Activated gamma-delta T cell (primary cell): ENCODE measurements around the gene C21orf58.
"Not testable (repeated sequence)": the region's sequence is repeated elsewhere in the genome, so short reads cannot be mapped to it uniquely, and the experiment has no call there.

Source experiments
- DNase-seq: peaks from one replicate; lab custom pipeline; 2025; lab: John Stamatoyannopoulos, UW
- total RNA-seq, 2 donors: gene quantifications; one replicate each; lab custom pipeline; 2026; lab: John Stamatoyannopoulos, UW

C21orf58 gene
- total RNA-seq: 11.6 to 15.0 reads per million in 2 donors

DNA sequence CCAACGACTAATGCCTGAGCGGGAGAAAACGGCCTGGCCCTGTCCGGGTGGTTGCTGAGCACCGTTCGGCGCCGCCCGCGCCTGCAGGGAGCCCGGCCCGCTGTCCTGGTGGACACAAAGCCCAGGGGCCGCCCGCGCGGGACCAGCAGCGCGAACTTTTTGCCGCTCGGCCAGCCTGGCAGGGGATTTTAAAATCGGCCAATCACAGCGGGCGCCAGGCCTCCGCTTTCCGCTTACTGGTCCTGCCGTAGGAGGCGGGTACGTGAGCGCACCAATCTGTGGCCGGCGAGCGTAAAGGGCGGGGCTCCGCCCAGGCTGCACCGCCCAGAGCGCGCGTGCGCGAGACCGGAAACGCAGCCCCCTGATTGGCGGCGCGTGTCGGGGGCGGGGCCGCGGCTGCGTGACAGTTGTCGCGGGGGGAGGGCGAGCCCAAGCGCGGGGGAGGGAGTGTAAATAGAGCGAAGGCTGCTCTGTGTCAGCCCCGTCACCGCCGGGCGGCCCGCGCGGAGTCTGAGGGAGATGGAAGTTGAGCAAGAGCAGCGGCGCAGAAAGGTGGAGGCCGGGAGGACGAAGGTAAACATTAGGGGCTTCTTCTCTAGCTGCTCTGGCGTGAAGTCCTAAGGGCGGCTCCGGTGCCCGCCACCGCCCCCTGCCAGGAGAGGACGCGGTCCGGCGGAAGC lies at the start of gene C21orf58, which contains the start of gene PCNT:
TSS of gene C21orf58 (minus strand) at position 161 of the 680 bp plus-strand sequence. CDS start 1,132 bp downstream, outside the sequence.
TSS of gene PCNT (plus strand) at position 447 of the 680 bp plus-strand sequence. CDS start at position 520, 73 bp downstream.
- DNase-seq: peak; percentile 97

DNA sequence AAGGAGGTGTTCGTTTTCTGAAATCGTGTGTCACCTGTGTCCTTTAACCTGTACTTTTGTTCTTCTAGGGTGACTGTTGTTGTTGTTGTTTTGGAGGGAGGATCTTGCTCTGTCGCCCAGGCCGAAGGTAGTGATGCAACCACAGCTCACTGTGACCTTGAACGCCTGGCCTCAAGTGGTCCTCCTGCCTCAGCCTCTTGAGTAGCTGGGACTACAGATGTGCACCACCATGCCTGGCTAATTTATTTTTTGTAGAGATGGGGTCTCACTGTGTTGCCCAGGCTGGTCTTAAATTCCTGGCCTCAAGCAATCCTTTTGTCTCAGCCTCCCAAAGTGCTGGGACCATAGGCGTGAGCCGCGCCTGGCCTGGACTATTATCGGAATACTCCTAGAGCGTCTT lies 49.3 kb upstream of the C21orf58 start:
- DNase-seq: not testable (repeated sequence)

DNA sequence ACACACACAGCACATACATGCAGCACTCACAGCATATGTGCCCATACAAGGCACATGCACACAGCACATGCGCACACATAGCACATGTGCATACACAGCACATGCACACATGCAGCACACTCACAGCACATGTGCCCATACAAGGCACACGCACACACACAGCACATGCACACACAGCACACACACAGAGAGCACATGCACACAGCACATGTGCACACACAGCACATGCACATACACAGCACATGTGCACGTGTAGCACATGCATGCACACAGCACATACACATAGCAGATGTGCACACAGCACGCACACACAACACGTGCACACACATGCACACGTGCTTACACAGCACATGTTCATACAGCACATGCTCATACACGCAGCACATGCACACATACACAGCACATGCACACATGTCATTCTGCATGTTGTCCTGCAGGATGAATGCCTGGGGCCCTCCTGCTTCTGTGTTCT lies 48.4 kb upstream of the C21orf58 start:
- no peak for DNase-seq

DNA sequence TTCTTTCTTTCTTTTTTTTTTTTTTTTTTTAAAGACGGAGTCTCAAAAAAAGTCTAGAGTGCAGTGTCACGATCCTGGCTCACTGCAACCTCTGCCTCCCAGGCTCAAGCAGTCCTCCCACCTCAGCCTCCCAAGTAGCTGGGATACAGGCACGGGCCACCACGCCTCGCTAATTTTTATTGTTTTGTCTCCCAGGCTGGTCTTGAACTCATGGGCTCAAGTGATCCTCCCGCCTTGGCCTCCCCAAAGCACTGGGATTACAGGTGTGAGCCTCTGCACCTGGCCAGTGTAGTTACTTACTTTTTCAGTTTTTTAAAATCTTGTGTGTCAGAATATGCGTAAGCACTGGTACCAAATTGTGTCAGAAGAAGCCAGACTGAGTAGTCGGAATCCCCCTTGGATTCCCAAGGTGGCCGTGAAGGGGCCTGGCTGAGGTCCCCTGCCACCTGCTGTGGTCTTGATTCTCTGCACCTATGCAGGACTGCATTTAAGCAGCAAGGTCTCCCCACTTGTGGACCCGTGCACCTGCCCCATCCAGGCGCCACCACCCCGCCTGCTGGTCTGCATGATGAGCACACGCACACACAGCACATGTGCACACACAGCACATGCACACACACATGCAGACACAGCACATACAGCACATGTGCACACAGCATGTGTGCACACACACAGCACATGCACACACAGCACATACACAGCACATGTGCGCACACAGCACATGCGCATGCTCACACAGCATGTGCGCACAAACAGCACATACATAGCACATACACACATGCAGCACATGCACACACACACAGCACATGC lies 47.7 kb upstream of the C21orf58 start:
- no peak for DNase-seq

DNA sequence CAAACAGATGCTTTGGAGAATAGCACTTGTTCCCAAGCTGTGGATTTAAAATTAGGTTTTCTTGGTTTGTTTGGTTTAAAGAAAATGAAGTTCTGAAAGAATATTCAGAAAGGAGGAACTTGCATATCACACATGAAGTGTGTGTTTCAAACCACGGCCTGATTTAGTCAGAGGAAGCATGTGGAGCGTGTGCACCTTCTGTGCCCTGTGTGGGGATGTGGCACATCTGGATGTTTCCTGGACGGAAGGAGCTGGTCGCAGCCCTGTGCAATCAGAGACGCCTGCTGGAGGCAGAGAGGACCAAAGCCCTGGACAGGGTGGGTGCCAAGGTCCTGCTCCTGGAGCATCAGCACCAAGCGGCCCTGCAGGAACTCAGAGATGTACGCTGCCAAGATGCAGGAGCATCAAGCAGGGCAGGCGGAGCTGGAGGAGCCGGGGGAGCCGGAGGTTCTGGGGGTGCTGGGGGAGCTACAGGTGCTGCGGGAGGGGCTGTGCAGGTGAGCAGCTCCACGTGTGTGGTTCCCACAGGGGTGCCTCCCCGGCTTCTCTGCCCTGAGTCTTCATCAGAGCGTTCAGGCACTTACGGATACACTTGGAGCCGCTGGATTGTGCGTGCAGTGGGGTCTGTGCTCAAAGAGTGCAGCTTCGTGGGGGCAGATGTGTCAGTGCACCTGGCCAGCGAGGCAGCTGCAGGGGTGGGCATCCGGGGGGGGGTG lies 46.0 kb upstream of the C21orf58 start:
- no peak for DNase-seq

DNA sequence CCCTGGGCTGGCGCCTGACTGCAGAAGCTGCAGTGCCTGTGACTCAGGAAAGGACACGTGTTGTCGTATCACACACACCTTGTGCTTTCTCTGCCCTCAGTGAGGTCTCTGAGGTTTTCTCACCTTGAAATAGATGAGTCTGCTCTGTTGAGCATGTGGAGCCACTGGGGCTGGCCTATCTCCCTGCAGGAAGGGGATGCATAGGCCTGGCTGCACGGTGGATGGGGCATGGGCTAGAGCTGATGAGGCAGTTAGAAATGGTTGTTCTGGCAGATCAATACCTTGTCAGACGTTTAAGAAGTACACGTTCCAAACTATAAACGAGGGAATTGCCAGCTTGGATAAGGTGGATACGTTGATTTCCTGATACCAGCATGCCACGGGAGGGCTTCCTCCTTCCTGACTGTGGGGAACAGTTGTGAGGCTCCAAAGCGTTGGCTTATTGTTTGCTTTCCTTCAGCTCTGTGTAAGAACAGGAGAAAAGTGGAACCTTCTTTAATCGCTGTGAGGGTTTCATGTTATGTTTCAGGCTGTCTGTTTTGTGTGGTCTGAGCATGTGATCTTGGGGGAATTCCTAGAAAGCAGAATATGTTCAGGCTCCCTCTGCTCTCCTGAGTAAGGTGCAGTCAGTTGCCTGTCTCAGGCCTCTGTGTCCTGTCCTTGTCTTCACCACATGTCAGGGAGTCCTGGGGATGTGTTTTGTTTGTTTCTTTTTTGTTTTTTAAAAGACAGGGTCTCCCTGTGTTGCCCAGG lies 45.0 kb upstream of the C21orf58 start:
- no peak for DNase-seq

DNA sequence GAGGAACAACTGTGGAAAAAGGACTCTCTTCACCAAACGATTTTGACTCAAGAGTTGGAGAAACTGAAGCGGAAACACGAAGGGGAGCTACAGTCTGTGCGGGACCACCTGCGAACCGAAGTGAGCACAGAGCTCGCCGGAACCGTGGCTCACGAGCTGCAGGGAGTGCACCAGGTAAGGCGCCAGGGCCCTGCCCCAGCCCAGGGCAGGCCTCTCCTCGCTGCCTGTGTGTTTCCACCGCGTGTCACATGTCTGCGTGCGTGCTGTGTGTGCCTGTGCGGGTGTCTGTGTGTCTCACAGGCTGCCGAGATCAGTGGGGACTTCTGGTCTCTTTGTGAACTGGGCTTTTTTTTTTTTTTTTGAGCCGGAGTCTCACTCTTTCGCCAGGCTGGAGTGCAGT lies 43.3 kb upstream of the C21orf58 start:
- no peak for DNase-seq

DNA sequence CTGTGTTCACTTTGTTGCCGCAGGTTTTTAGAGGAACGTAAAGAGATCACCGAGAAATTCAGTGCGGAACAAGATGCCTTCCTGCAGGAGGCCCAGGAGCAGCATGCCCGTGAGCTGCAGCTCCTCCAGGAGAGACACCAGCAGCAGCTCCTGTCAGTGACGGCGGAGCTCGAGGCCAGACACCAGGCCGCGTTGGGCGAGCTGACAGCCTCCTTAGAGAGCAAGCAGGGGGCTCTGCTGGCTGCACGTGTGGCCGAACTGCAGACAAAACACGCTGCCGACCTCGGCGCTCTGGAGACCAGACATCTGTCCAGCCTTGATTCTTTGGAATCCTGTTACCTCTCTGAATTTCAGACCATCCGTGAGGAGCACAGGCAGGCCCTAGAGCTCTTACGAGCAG lies 42.9 kb upstream of the C21orf58 start:
- DNase-seq: no peak

DNA sequence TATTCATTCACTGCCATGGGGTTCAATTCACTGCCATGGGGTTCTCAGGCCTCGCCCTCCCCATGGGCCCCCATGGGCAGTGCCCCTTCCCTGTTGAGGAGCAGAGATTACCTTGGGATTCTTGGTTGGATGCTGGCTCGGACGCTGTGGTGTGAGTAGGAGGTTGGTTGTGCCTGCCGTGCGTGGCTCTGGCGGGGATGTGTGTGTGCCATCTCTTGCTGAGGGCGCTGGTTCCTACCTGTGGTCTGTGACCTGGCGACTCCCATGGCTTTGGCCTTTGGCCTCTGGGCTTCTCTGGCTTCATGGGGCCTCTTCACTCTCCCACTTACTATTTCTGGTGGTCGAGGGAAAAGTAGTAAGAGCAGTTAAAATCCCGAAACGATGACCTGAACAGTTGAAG lies 42.4 kb upstream of the C21orf58 start:
- DNase-seq: no peak

DNA sequence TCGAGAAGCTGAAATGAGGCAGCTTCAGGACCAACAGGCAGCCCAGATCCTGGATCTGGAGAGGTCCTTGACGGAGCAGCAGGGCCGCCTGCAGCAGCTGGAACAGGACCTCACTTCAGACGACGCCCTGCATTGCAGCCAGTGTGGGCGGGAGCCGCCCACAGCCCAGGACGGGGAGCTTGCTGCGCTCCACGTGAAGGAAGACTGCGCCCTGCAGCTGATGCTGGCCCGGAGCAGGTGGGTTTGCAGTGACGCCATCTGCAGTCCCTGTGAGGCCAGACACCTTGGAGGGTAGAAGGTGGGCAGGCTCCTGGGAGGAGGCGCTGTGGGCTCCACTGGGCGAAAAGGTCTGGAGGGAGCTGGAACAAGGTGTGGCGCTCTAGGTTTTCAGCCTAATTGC lies 40.0 kb upstream of the C21orf58 start:
- DNase-seq: no peak

DNA sequence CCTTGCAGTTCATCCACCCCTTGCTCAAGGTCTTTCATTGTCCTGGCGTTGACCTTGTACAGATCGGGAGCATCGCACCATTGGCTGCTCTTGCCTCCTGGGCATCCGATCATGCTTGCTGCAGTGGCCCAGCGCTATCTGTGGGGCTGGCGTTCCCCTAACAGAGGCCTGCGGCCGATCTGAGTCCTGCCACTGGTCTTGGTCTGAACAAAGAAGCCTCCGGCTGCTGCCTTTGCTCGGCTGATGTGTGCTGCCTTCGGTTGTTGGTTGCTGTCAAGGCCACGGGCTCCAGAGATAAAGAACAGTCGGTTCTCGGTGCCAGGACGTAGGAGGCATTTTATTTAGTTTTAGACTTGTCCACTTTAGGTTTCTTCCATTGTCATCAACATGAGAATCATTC lies 39.3 kb upstream of the C21orf58 start:
- DNase-seq: no peak

DNA sequence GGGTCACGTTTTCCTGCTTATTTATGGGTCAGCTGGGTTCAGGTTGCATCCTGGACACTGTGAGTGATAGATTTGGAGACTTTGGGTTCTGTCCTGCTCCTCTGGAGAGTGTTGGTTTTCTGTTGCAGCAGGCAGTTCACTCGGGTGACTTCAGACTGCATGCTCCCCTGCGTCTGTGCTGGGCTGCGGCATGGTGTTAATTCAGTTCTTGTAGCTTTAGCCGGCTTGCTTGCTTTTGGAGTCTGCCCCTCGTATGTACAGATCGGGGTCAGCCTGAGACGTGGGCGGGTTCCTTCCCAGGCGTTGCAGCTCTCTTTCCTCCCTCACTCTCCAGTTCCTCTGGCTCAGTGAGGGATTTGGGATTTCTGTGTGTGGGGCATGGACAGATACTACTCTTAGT lies 38.3 kb upstream of the C21orf58 start:
- no peak for DNase-seq

DNA sequence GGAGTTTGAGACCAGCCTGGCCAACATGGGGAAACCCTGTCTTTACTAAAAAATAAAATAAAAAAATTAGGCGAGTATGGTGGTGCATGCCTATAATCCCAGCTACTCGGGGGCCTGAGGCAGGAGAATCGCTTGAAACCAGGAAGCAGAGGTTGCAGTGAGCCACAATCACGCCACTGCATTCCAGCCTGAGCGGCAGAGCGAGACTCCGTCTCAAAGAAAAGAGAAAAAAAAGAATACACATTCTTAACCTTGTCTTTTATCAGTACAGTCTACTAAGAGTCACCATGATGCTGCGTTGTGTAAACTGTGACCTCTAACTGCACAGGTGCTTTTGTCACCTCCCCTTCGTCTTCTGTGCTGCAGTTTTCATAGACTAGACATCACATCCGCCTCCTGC lies 37.5 kb upstream of the C21orf58 start:
- no peak for DNase-seq

DNA sequence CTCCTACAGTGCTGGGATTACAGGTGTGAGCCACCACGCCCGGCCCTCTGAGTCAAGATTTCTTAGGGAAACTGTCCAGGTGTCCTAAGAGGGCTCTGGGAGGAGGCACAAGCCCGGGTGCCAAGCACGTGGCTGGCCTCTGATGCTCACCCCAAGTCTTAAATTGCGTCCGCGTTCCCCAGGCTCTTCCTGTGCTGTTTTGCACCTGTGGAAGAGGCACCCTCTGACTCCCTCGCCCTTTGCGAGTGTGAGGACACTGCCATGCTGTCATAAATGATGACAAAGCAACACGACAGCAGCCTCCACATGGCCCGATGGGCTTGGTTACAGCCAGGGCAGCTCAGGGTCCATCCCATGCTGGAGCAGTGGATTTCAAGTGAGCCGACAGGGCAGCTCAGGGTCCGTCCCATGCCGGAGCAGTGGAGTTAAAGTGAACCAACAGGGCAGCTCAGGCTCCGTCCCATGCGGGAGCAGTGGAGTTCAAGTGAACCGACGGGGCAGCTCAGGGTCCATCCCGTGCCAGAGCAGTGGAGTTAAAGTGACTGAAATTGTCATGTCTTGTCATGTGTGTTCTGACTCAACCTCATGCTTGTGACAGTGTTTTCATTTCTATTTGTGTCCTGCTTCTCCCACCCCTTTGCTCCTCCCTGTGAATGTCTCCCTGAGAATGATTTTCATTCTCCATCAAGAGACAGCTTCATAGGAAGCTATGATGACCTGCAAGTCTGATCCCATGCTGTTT lies 34.2 kb upstream of the C21orf58 start:
- no peak for DNase-seq

DNA sequence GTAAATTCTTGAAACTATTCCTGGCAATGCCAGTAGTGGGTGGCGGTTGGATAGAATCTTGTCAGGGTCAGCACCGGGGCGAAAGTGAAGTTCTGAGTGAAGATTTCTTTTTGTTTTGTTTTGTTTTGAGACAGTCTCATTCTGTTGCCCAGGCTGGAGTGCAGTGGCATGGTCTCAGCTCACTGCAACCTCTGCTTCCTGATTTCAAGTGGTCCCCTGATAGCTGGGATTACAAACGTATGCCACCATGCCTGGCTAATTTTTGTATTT lies 33.6 kb upstream of the C21orf58 start:
- no peak for DNase-seq

DNA sequence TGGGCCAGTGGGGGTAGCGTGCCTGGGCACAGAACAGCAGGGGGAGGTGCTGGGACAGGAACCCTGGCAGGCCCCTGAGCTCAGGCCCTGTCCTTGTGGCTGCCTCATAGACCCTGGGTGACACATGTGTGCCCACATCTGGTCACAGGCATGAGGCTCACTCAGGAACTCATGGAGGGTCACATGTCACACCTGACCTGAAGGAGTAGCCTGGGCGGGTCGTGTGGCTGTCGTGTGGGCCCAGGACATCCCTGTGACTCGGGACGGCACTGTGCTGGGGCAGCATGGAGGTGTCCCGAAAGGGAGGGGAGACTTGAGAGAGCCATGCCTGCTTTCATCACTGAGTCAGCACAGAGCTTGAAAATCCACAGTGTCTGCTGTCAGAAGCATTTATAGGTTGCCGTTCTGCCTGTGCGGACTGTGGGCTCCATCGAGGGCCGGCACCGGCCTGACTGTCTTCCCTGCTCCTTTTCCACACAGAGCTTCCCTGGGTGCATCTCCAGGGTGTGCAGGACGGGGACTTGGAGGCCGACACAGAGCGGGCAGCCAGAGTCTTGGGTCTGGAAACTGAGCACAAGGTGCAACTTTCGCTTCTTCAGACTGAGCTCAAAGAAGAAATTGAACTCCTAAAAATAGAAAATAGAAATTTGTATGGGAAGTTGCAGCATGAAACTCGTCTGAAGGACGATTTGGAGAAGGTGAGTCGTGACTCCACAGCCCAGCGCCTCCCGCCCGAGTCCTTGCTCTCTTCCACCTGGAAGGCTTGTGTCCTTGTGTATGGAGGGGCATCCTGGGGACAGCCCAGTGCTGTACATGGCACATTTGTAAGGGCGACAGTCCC lies 33.0 kb upstream of the C21orf58 start:
- DNase-seq: no peak

DNA sequence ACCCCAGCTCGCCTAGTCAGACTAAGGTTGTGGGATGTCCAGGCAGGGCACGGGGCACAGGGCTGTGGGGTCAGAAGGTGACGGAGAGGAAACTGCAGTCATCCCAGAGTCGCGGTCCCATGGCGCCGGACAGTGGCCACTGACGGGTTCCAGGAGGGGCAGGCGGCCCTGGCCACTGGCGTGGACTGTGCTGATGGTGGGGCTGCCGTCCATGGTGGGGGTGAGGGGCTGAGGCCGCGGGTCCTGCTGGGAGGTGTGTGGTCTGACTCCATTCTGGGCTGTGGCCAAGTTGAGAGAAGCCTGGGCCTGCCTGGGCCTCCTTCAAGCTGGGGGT lies 32.3 kb upstream of the C21orf58 start:
- no peak for DNase-seq

DNA sequence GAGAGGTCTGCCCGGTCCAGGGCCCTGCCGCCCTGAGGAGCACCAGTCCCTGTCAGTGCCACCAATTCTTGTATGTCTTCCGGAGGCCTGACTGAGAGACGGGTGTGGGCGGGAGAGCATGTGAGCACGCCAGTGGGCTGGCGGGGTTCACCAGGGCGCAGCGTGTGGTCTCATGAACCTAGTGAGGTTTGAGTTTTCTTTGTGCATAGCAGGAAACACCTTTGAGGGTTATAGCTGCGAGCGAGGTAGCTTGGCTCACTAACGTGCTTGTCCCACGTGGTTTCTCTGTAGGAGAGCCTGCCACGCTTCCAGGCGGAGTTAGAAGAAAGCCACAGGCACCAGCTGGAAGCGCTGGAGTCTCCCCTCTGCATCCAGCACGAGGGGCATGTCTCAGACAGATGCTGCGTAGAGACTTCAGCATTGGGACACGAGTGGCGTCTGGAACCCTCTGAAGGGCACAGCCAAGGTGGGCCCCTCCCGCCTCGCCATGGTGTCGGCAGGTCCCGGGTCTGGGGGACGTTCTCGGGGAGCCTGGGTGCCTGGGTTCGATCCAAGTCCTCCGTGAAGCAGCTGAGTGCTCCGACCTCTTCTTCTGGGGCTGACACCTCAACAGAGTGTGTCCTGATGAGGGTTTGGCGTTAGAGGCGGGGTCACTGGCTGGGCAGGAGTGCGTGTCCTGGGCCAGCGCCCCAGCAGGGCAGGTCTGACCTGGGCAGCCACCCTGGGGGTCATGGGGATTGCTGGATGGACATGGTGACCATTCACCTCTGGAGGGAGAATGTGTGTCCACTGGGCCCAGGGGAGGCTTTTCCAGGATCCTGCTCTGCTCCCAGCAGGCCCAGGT lies 31.7 kb upstream of the C21orf58 start:
- no peak for DNase-seq

DNA sequence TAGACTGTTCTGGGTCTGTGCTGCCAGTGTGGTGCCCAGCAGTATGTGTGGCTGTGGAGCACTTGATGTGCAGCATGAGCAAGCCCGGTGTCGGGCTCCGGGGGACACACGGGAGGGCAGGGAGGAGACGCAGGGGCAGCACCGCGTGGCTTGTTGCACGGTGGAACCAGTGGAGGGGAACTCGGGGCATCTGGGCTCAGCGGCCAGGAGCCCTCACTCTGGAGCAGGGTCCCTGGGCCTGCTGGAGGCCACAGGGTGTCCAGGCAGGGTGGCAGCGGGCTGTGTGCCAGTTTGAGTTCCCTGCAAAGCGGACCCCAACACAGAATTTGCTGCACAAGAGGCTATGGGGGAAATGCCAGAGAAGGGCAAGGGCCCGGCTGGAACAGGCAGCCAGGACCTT lies 30.8 kb upstream of the C21orf58 start:
- no peak for DNase-seq

DNA sequence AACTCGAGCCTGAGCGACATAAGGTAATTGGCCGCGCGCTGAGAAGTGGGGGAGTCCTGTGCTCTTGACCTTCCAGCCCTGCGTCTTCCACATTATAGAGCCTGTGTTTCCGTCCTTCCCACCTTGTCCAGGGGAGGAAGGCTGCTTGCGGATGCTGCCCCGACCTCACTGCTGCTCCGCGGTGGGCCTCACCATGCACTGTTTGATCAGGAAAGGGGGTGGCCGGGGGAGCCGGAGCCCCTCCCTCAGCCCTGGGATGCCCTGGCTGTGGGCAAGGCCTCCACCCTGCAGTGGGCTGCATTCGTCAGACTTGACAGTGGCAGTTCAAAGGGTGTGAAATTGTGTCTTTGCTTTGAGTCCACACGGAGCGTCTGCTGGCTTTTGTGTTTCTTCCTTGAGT lies 30.4 kb upstream of the C21orf58 start:
- DNase-seq: no peak
